H1 (cell line): ENCODE data around the gene PCDHA10. TPM values are rescaled to one million over a fixed set of nuclear protein-coding genes. Genes with fewer than 3 reads are reported as not detected.

Experiments used
- CTCF ChIA-PET: fragments of 300-600 bp; sonication (Branson Sonifier 250); formaldehyde crosslinking; loops from one replicate; lab custom pipeline; 2021; ENCODE audit not compliant: partially characterized antibody; lab: Charles Lee
- POLR2A ChIA-PET: fragments of 300-600 bp; sonication (Branson Sonifier 250); formaldehyde crosslinking; loops from one replicate; lab custom pipeline; 2021; ENCODE audit warnings: inconsistent platforms; ENCODE audit not compliant: partially characterized antibody; lab: Charles Lee
- DNase-seq, 2 experiments: peaks; one replicate each; pipeline versions ENCODE4 v3.0.0 to v3.0.0-alpha.2; 2010 to 2022; ENCODE audit warnings: low spot score in 2 of 2, low read depth in 1 of 2, mixed read lengths in 1 of 2
- FAIRE-seq: peaks from 2 replicates; lab custom pipeline; 2011; peaks lifted over from hg19 to GRCh38; lab: Jason Lieb, UNC
- H2AFZ ChIP-seq: 2 replicates; pipeline ENCODE4 v1.8.1; 2012; ENCODE audit warnings: low read length, inconsistent platforms
- H2AK5ac ChIP-seq: 2 replicates; pipeline ENCODE4 v1.6.1; 2013; ENCODE audit warnings: low read depth, low read length
- H2BK120ac ChIP-seq: replicated peaks from 2 replicates; pipeline ENCODE3; 2013; ENCODE audit warnings: low read depth, low read length, inconsistent platforms
- H2BK12ac ChIP-seq: 2 replicates; pipeline ENCODE4 v1.6.1; 2013; ENCODE audit warnings: low read depth, low read length
- H2BK15ac ChIP-seq: 2 replicates; pipeline ENCODE4 v1.6.1; 2013; ENCODE audit warnings: low read length
- H2BK20ac ChIP-seq: 2 replicates; pipeline ENCODE4 v1.6.1; 2013; ENCODE audit warnings: low read length
- H2BK5ac ChIP-seq: 2 replicates; pipeline ENCODE4 v1.6.1; 2013; ENCODE audit warnings: low read depth, low read length
- H3K14ac ChIP-seq: 2 replicates; pipeline ENCODE4 v1.6.1; 2013; ENCODE audit warnings: inconsistent platforms; ENCODE audit not compliant: insufficient read length
- H3K18ac ChIP-seq: 2 replicates; pipeline ENCODE4 v1.6.1; 2013; ENCODE audit warnings: low read length; ENCODE audit errors: extremely low read depth
- H3K23ac ChIP-seq: 2 replicates; pipeline ENCODE4 v1.6.1; 2013; ENCODE audit warnings: inconsistent platforms; ENCODE audit not compliant: insufficient read length
- H3K23me2 ChIP-seq: 2 replicates; pipeline ENCODE4 v1.6.1; 2013; ENCODE audit warnings: low read depth, low read length
- H3K27ac ChIP-seq: 2 replicates; pipeline ENCODE4 v1.6.1; 2011; ENCODE audit warnings: low read depth, low read length, inconsistent platforms
- H3K27me3 ChIP-seq, 4 experiments: replicated peaks in 1 of 4; 1 replicate in 1 of 4; 2 replicates in 3 of 4; pipeline versions ENCODE4 v1.6.1 to v1.8.1; 2011 to 2013; ENCODE audit warnings: low read length in 3 of 4, mild to moderate bottlenecking in 3 of 4, inconsistent platforms in 2 of 4, mixed read lengths in 2 of 4, moderate library complexity in 1 of 4; ENCODE audit not compliant: control insufficient read depth in 3 of 4, insufficient read depth in 3 of 4; ENCODE audit errors: extremely low read depth in 1 of 4
- H3K36me3 ChIP-seq, 4 experiments: 2 replicates each; pipeline versions ENCODE4 v1.6.1 to v1.8.1; 2011 to 2013; ENCODE audit warnings: mild to moderate bottlenecking in 4 of 4, low read length in 3 of 4, moderate library complexity in 2 of 4, control low read depth in 1 of 4, inconsistent platforms in 1 of 4; ENCODE audit not compliant: insufficient read depth in 4 of 4, control insufficient read depth in 2 of 4
- H3K4ac ChIP-seq: replicated peaks from 2 replicates; pipeline ENCODE3; 2013; ENCODE audit warnings: low read length, low read depth, mixed read lengths, inconsistent platforms; ENCODE audit not compliant: insufficient read length
- H3K4me1 ChIP-seq, 4 experiments: replicated peaks in 1 of 4; 1 replicate in 1 of 4; 2 replicates in 3 of 4; pipeline versions ENCODE4 v1.6.1 to v1.8.1; 2011 to 2013; ENCODE audit warnings: low read length in 3 of 4, inconsistent platforms in 2 of 4, mixed read lengths in 1 of 4; ENCODE audit not compliant: insufficient read depth in 4 of 4, control insufficient read depth in 3 of 4
- H3K4me2 ChIP-seq, 2 experiments: 2 replicates each; pipeline versions ENCODE4 v1.6.1 to v1.8.1; 2011 to 2013; ENCODE audit warnings: low read depth in 2 of 2, low read length in 2 of 2, control low read depth in 1 of 2, inconsistent platforms in 1 of 2, mild to moderate bottlenecking in 1 of 2; ENCODE audit not compliant: insufficient read depth in 1 of 2
- H3K4me3 ChIP-seq, 4 experiments: fragments of 200-600, 300-600 bp in 1 of 4; sonication (generic), shearing (Covaris generic), sonication (Bioruptor Twin) in 1 of 4; 2 replicates each; pipeline versions ENCODE4 v1.5.1 to v1.8.1; 2011 to 2016; ENCODE audit warnings: low read length in 4 of 4, low read depth in 3 of 4, control low read depth in 2 of 4, inconsistent platforms in 2 of 4, mild to moderate bottlenecking in 2 of 4, mixed read lengths in 1 of 4, moderate library complexity in 1 of 4; ENCODE audit not compliant: insufficient read depth in 2 of 4; ENCODE audit errors: extremely low read depth in 1 of 4
- H3K56ac ChIP-seq: replicated peaks from 2 replicates; pipeline ENCODE3; 2013; ENCODE audit warnings: low read depth, mild to moderate bottlenecking, mixed read lengths, low read length, inconsistent platforms; ENCODE audit not compliant: insufficient read length
- H3K79me1 ChIP-seq: 2 replicates; pipeline ENCODE4 v1.6.1; 2013; ENCODE audit warnings: low read depth, low read length, control low read depth
- H3K79me2 ChIP-seq, 2 experiments: 2 replicates each; pipeline versions ENCODE4 v1.6.1 to v1.8.1; 2012 to 2013; ENCODE audit warnings: low read length in 2 of 2, mild to moderate bottlenecking in 2 of 2, inconsistent platforms in 1 of 2; ENCODE audit not compliant: insufficient read depth in 2 of 2, control insufficient read depth in 1 of 2
- H3K9ac ChIP-seq, 4 experiments: replicated peaks in 1 of 4; 1 replicate in 1 of 4; 2 replicates in 3 of 4; pipeline versions ENCODE4 v1.6.1 to v1.8.1; 2011 to 2013; ENCODE audit warnings: low read depth in 3 of 4, low read length in 3 of 4, control low read depth in 2 of 4, mild to moderate bottlenecking in 2 of 4, moderate library complexity in 2 of 4, inconsistent platforms in 1 of 4; ENCODE audit errors: extremely low read depth in 1 of 4
- H3K9me3 ChIP-seq, 2 experiments: 2 replicates each; pipeline versions ENCODE4 v1.6.1 to v1.8.1; 2012 to 2013; ENCODE audit warnings: mild to moderate bottlenecking in 2 of 2, moderate library complexity in 2 of 2, control low read depth in 1 of 2, inconsistent platforms in 1 of 2, low read depth in 1 of 2, low read length in 1 of 2, mixed read lengths in 1 of 2; ENCODE audit not compliant: insufficient read depth in 2 of 2
- H4K20me1 ChIP-seq, 2 experiments: replicated peaks in 1 of 2; 2 replicates each; pipeline versions ENCODE3 to v1.8.1; 2011 to 2013; ENCODE audit warnings: inconsistent platforms in 2 of 2, low read length in 2 of 2, mild to moderate bottlenecking in 1 of 2; ENCODE audit not compliant: insufficient read depth in 2 of 2, control insufficient read depth in 1 of 2
- H4K5ac ChIP-seq: 2 replicates; pipeline ENCODE4 v1.6.1; 2013; ENCODE audit warnings: low read length, low read depth, mixed read lengths, inconsistent platforms; ENCODE audit not compliant: insufficient read length
- H4K8ac ChIP-seq: 2 replicates; pipeline ENCODE4 v1.8.0; 2013; ENCODE audit warnings: mild to moderate bottlenecking, moderate library complexity, low read length, inconsistent platforms; ENCODE audit not compliant: insufficient read depth; ENCODE audit errors: extremely low read depth
- H4K91ac ChIP-seq: replicated peaks from 2 replicates; pipeline ENCODE3; 2013; ENCODE audit warnings: low read length, mixed read lengths, inconsistent platforms; ENCODE audit not compliant: insufficient read length
- CEBPB ChIP-seq: IDR thresholded peaks from 2 replicates; pipeline ENCODE4 v1.6.1; 2012; ENCODE audit warnings: low read depth, low read length
- CHD2 ChIP-seq: IDR thresholded peaks from 2 replicates; pipeline ENCODE4 v1.6.1; 2012; ENCODE audit warnings: low read length, improper control_type of control experiment
- EP300 ChIP-seq, 2 experiments: IDR thresholded peaks; 1 replicate in 1 of 2; 2 replicates in 1 of 2; pipeline ENCODE4 v1.6.1; 2011 to 2012; ENCODE audit warnings: low read depth in 2 of 2, low read length in 2 of 2, mild to moderate bottlenecking in 2 of 2, borderline replicate concordance in 1 of 2, inconsistent platforms in 1 of 2, moderate library complexity in 1 of 2
- KDM1A ChIP-seq: fragments of 200-600, 300-600 bp; sonication (generic); IDR thresholded peaks from 2 replicates; pipeline ENCODE4 v1.7.1; 2016; ENCODE audit warnings: mild to moderate bottlenecking, low read length, borderline replicate concordance
- MAFK ChIP-seq: IDR thresholded peaks from 2 replicates; pipeline ENCODE4 v1.6.1; 2012; ENCODE audit warnings: low read depth, mild to moderate bottlenecking, improper control_type of control experiment, low read length
- RAD21 ChIP-seq, 2 experiments: IDR thresholded peaks in 1 of 2; conservative IDR thresholded peaks in 1 of 2; 2 replicates each; pipeline ENCODE4 v1.6.1; 2011; ENCODE audit warnings: low read depth in 2 of 2, low read length in 2 of 2, improper control_type of control experiment in 1 of 2, inconsistent platforms in 1 of 2, mild to moderate bottlenecking in 1 of 2, moderate library complexity in 1 of 2
- TAF1 ChIP-seq: IDR thresholded peaks from 2 replicates; pipeline ENCODE4 v1.6.1; 2011; ENCODE audit warnings: mild to moderate bottlenecking, low read depth, low read length
- TAF7 ChIP-seq: optimal IDR thresholded peaks from 2 replicates; pipeline ENCODE3; 2011; ENCODE audit warnings: low read depth, mild to moderate bottlenecking, inconsistent platforms, low read length, moderate library complexity, borderline replicate concordance
- TBP ChIP-seq: IDR thresholded peaks from 2 replicates; pipeline ENCODE4 v1.6.1; 2011; ENCODE audit warnings: low read depth, low read length, improper control_type of control experiment
- WGBS, 2 experiments: shearing (Covaris generic) in 1 of 2; methylation state at CpG; one replicate each; pipeline versions ENCODE4 v1.1.6 to v1.1.7; 2013 to 2015; ENCODE audit warnings: low lambda C conversion rate in 2 of 2, mixed read lengths in 2 of 2, inconsistent platforms in 1 of 2, low coverage in 1 of 2, missing lambda C conversion rate in 1 of 2; ENCODE audit not compliant: insufficient replicate concordance in 2 of 2, insufficient coverage in 1 of 2, insufficient read length in 1 of 2; ENCODE audit errors: extremely low coverage in 1 of 2, missing lambda C conversion rate in 1 of 2; 5-methylcytosine and 5-hydroxymethylcytosine counted together
- polyA plus RNA-seq, 7 experiments: library from polyadenylated mRNA; depleted of rRNA in 3 of 7; stranded (reverse) in 5 of 7; unstranded in 2 of 7; fragments of >200 nt in 5 of 7; fragments of 200-250 nt in 2 of 7; gene quantifications; 1 replicate in 5 of 7; 2 replicates in 1 of 7; 4 replicates in 1 of 7; pipeline versions ENCODE4 v1.2.1 to v1.2.3, GENCODE V29; 2011 to 2013; ENCODE audit warnings: missing spikeins in 2 of 7, mixed read lengths in 2 of 7
- total RNA-seq: library from RNA; stranded (reverse); fragmentation: NEBNext Ultra II Directional; extraction: Animal tissue kit (Norgen Biotek cat#: 25700); gene quantifications from 2 replicates; pipeline ENCODE4 v1.2.1, GENCODE V29; 2021
- TF ChIP-seq, protein P1 (sequence below): IDR thresholded peaks from 2 replicates; pipeline ENCODE4 v1.6.1; 2012; ENCODE audit warnings: inconsistent platforms

Gene PCDHA10
- total and polyA plus RNA-seq, 2 of the 8 experiments (the other 6 are each of a cell fraction or from before 2014, with no cell fraction given), result 2.8 to 5.4 TPM

DNA sequence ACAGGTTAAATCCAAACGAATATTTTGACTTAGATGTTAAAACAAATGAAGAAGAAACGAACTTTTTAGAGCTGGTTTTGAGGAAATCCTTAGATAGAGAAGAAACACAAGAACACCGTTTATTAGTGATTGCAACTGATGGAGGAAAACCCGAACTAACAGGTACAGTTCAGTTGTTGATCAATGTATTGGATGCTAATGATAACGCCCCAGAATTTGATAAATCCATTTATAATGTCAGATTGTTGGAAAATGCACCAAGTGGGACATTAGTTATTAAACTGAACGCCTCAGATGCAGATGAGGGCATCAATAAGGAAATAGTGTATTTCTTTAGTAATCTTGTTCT, 33.4 kb upstream of the PCDHA10 start:
- WGBS, 2 experiments, result 88% methylated on average over 6 of the region's 6 CpGs; no CpG with 5 or more reads in 1 of the 2 experiments
- Histone ChIP-seq H3K9ac (no peak overlapping the region), H3K79me2 (no peaks in the 10 kb centered on the region), H2BK15ac (no peak overlapping the region), H2BK5ac (no peak overlapping the region), H3K23me2 (no peaks in the 10 kb centered on the region), H2BK120ac (no peak overlapping the region), H3K27ac (no peak overlapping the region), H3K18ac (no peak overlapping the region), H3K27me3 (no peaks in the 10 kb centered on the region), H3K36me3 (peaks cover 0 to 3% (median 0%) of the 10 kb centered on the region in 4 experiments; a peak in 1 of 8 replicates), H2BK20ac (no peak overlapping the region), H3K4me2 (no peak overlapping the region), H4K20me1 (peaks cover 0 to 3% of the 10 kb centered on the region in 2 experiments), H3K4ac (no peak overlapping the region), H3K4me1 (no peaks in the 10 kb centered on the region), H2BK12ac (no peak overlapping the region), H3K79me1 (no peaks in the 10 kb centered on the region), H3K23ac (no peak overlapping the region), H3K56ac (no peak overlapping the region), H4K5ac (no peak overlapping the region), H3K4me3 (no peak overlapping the region), H3K14ac (no peak overlapping the region), H2AK5ac (no peak overlapping the region), H2AFZ (no peak overlapping the region), H4K91ac (no peak overlapping the region), H3K9me3 (peaks cover 0 to 7% of the 10 kb centered on the region in 2 experiments; a peak in 1 of 4 replicates), H4K8ac (no peak overlapping the region)
- ChIA-PET POLR2A (no interaction called here), CTCF (interaction anchor here (0.7 to 5.5 kb wide), 6 partner anchors 8 to 47 kb away, joined by 3 to 49 read pairs (median 5); partner anchors contain the start of genes PCDHA11 and PCDHA4)
- TF ChIP-seq CHD2 (no peak), TAF1 (no peak), RAD21 (IDR thresholded peaks at IDR 0.05 in 1 of 2, conservative IDR thresholded peaks at IDR 0.05 in 1 of 2; ENCODE audit: low read depth in 2 of 2, low read length in 2 of 2) (no peak), MAFK (no peak), TBP (no peak), CEBPB (no peak), TAF7 (no peak), EP300 (IDR thresholded peaks at IDR 0.05; ENCODE audit: borderline replicate concordance in 1 of 2, low read depth in 2 of 2, low read length in 2 of 2) (no peak), KDM1A (no peak)
- TF ChIP-seq, protein P1, sequence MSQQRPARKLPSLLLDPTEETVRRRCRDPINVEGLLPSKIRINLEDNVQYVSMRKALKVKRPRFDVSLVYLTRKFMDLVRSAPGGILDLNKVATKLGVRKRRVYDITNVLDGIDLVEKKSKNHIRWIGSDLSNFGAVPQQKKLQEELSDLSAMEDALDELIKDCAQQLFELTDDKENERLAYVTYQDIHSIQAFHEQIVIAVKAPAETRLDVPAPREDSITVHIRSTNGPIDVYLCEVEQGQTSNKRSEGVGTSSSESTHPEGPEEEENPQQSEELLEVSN, result no peak
- DNase-seq (no peak), FAIRE-seq (no peak)
